NT2/D1 (cell line): Measurements from ENCODE around the gene INTS2.

Experiments
- SUZ12 ChIP-seq: IDR thresholded peaks from 2 replicates; pipeline ENCODE4 v1.6.1; 2011; ENCODE audit not compliant: insufficient read length, insufficient read depth; ENCODE audit errors: extremely low read depth
- YY1 ChIP-seq: IDR thresholded peaks from 2 replicates; pipeline ENCODE4 v1.6.1; 2011; ENCODE audit not compliant: insufficient read length, insufficient read depth
- ZNF274 ChIP-seq: IDR thresholded peaks from 2 replicates; pipeline ENCODE4 v1.6.1; 2011; ENCODE audit warnings: mild to moderate bottlenecking, low read depth, low read length

GRCh38 chr17:61942085-61942484, 14.3 kb upstream of the INTS2 start:
- TF ChIP-seq ZNF274 (no peak), SUZ12 (no peak), YY1 (no peak)
